Hematopoietic multipotent progenitor cell treated with erythropoietin and hydrocortisone succinate and interleukin-3 and kit ligand, for 15 days (in vitro differentiated cells): ENCODE data around the gene IP6K3.

ENCODE experiments used
- DNase-seq: peaks from one replicate; pipeline ENCODE4 v3.0.0-alpha.2; 2015; ENCODE audit warnings: low spot score

Gene IP6K3

DNA sequence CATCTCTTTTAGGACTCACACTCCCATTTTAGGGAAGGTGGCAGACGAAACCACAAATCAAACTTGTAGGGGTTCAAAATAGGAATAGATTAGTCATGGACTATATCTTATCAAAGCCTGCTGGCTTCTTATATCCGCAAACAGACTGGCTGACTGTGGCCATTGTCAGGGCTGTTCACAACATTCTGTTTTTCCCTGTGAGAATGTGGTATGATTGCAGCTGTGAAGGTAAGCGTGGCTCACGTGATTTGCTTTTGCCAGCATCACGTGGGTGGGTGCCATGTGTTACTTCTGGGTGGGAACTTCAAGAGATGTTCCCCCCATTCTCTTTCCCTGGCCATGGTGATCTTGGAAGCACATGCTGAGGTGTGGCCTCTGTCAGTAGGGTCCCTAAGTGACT is 5.9 kb downstream of the IP6K3 start:
- DNase-seq = no peak

GRCh38 chr6:33740204-33740608 is 6.5 kb downstream of the IP6K3 start:
- no peak for DNase-seq

DNA sequence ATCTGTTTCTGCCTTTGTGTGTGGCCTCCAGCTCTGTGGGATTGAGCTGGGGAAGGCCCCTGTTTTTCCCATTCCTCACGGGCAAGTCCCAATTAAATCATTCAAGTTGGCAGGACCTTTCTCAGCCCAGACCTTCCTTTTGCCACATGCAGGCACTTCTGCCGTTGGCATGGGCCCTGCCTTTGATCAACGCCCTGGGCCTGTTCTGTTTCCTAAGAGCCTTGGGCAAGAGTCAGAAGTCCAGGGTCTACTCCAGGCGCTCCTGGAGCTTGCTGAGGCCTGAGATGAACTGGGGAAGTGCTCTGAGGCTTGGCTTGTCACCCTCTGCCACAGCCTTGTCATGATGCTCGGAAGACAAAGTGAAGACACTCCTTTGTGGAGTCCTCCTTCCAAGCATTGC is 7.1 kb downstream of the IP6K3 start:
- DNase-seq = no peak

DNA sequence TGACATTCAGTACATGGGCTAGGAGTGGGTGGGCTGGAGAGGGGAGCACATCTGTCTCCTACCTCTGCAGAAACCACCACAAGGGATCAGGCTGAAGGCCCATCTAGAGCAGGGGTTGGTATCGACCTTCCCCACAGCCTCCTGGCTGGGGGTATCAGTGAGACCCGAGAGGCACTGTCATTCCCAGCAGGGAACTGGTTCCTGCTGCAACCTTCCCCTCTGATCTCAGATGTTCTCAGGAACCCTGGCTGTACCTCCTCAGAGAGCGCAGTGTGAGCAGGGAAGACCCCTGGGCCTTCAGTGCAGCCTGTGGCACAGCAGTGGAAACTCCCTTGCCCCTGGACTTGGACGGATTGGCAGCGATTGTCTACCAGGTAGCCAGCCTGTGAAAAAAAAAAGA is 7.8 kb downstream of the IP6K3 start:
- no peak for DNase-seq

DNA sequence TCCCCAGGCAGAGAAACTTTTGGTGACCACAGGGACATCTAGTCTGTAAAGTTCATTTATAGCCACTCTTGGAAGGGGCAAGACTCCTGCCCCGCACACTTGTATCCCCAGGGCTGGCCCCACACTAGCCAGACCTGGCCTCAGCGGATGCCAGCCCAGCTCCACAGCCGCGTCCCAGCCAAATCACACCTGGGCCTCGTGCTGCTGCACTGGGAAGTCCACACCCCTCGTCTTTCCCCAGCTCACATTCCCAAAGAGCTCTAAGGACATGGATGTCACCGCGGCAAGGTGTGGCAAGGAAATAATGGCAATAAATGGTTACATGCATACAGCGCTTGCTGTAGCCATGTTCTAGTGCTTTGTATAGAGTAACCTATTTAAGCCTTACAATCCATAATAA is 8.6 kb downstream of the IP6K3 start:
- no peak for DNase-seq

DNA sequence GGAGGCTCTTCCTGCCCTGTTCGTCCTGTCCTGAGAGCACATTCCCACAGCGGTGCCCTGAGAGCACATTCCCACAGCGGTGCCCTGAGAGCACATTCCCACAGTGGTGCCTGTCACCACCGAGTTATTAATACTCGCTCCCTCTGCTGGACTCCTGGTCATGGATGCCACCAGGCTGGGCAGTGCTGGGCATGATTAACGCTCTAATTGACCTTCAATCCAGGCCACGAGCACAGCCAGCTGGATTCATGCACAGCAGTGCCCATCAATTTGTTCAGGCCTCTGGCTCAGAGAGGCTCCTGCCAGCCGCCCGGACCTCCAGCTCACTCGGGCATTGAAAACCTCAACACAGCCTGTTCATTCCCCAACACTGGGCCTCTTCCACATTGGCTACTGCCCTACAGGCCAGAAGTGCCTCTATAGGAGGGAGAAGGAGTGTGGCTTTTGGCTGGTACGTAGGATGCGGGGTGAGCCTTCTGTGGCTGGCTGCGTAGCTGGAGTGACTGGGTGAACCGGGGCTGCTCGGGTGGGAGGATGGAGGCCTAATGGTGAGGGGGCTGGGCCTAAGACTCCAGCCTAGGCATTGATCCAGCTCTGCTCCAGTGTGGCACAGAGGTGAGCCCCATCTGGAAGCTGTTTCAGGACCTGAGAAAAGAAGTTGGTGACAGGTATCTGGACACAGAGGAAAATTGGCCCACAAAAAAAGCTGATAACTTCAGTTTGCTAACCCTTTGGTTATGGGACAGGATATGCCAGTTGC is 9.3 kb downstream of the IP6K3 start:
- DNase-seq = no peak

- DNase-seq = no peak
Measured at GRCh38 chr6:33735216-33735615, 11.5 kb downstream of the IP6K3 start.

- no peak for DNase-seq
Measured at GRCh38 chr6:33733709-33734007, 13.0 kb downstream of the IP6K3 start.

GRCh38 chr6:33732817-33733708 is 13.6 kb downstream of the IP6K3 start:
- DNase-seq = no peak

GRCh38 chr6:33732385-33732784 is 14.3 kb downstream of the IP6K3 start:
- no peak for DNase-seq

DNA sequence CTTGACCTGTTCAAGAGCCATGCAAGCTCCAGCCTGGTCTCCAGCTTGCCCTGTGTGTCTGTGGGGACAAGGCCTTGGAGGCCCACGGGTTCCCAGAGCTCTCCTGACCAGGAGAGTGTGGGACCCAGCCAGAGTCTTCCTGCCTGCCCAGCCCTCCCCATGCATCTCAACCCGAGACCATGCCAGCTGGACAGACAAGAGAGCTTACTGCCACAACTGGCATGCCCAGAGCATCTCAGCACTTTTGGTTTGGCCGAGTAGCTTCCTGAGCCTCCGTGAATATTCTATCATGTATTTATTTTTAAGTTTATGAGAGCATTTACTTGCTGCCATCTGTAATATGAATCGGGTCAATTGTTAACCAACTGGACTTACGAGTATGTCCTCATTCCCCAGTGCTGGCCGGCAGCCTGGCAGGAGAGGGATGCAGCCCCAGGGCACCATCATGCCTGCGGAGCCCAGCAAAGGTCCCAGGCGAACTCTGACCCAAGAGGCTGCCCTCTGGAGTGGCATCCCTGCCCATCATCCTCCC is 14.9 kb downstream of the IP6K3 start:
- DNase-seq = no peak

GRCh38 chr6:33731035-33731434 is 15.7 kb downstream of the IP6K3 start:
- DNase-seq = no peak

DNA sequence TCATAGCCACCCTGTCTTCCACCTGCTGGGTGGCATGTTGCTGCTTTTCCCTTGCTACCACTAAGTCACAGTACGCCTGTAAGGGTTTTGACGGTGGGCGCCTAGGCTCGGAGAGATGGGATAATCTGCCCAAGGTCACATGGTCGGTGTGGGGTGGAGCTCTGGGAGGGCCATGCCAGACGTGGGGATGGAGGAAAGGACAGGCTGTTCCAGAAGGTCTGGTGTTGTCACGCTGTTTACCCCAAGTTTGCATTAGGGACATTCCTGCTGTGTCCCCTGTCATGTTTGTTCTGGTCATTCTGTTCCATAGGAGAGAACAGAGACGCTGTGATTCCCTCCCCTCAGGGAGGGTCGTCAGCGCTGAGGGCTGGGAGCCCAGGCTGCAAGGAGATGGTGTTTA is 16.1 kb downstream of the IP6K3 start:
- no peak for DNase-seq

DNA sequence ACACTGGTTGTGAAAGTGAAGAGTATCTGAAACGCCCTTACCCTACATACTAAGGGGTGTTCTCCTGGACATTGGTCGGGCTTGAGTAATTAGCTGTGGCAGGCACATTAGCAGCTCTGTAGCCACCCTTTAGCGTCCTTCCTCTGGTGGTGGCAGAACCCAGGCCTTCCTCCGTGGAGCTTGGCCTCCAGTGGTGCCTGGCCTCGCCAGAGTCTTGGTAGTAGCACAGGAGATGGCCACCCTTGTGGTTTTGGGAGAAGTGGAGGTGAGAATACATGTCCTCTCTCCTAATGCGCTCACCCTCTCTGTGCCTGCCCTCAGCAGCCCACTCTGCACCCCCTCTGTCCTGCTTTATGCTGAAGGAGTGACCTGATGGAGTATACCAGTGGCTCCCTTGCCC is 17.6 kb downstream of the IP6K3 start:
- no peak for DNase-seq

- no peak for DNase-seq
Measured at GRCh38 chr6:33728438-33728837, 18.3 kb downstream of the IP6K3 start.

DNA sequence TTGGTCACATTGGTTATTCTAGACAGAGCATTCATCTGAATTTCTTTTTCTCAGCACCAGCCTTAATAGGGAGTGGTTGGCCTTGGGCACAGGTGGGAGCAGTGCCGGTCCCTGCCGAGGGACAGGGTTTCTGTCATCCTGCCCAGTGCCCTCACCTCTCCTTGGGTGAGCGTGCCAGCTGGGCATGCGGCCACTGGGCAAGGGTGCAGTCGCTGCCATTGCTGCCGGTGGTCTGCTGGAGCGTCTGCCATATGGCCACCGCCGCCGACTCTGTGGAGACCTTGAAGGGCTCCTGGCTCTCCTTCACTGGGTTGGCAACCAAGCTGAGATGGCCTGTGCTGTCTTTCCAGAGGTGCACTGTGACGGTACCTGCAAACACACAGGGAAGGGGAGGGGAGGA is 18.8 kb downstream of the IP6K3 start:
- DNase-seq = no peak

GRCh38 chr6:33727126-33727525 is 19.6 kb downstream of the IP6K3 start:
- DNase-seq = no peak

- no peak for DNase-seq
Measured at GRCh38 chr6:33726696-33727095, 20.0 kb downstream of the IP6K3 start.

DNA sequence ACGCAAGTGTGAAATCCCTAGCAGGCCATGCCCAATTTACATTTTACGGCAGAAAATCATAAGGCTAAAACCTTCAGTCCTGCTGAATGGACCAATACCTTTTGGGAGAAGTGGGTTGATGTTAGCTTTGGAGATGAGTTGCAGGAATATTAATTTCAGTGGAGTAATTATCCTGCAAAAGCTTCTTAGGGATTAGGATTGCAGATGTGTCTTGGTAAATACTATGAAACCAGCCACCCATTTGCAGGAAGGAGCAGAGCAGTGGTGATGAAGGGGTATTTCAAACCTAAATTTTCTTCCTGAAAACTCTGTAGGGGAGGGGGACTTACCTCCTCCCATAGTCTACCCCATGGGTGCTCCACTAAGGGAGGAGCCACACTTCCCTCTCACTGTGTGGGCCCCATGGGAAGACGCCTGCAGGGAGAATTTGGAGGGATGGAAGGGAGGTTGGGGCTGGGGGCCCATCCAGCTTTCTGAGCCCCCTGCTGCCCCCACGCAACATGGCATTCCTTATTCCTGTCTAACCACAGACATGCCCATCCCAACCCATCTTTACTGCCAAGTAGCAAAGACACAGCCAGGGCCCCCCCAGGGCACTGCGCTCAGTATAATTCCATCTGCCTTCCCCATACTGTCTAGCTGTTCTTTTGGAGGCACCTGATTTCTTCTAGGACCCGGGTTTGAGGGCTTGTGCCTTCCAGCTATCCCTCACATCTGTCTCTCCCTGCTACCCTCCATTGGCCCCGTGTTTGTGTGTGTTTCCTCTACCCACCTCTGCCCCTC is 20.6 kb downstream of the IP6K3 start:
- no peak for DNase-seq

GRCh38 chr6:33725222-33725621 is 21.5 kb downstream of the IP6K3 start:
- no peak for DNase-seq

DNA sequence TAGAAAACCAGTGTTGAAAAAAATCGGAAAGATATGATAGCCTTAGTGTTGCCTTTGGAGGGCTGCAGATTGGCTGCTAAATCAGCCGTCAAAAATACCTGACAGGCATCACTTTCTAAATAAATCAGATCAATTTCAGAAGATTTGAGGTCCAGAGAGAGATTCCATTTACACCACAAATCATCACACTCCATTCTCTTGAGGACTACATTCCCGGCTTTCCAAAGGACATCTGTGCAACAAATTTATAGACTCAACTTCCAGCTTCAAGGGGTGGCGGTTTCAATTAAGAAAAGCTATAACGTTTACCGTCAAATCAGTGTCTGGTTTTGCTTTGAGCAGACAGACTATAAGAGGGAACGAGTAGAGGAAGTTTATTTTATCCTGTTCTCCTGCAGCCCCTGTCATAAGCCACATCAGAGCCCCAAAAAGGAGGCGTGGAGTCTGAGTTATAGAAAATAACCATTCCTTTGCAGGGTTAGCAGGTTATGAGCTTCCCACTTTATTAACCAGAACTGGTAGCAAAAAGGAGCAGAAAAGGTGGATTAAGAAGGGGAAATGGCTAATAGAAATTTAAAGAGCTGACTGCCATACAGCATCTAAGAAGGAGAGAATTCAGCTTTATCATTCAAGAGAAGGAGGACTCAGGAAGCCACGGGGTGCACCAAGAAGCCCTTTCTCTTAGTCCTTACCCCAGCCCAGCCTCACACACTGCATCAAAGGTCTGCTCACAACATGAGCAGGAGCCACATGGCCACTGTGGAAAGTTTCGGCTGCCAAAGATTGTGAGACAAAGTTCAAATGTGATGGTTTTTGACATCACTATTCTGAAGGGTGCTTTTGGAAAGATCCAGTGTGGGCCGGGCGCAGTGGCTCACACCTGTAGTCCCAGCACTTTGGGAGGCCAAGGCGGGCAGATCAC is 22.3 kb downstream of the IP6K3 start:
- no peak for DNase-seq
